Inflammatory macrophage treated with lipopolysaccharide for 1 hour (primary cell): ENCODE results near the gene BSN.
"Not testable (repeated sequence)": the region's sequence is repeated elsewhere in the genome, so short reads cannot be mapped to it uniquely, and the experiment has no call there.

Experiments used
- DNase-seq, 2 donors: peaks; one replicate each; pipeline ENCODE4 v3.0.0-alpha.2; 2020 to 2022

Gene BSN

DNA sequence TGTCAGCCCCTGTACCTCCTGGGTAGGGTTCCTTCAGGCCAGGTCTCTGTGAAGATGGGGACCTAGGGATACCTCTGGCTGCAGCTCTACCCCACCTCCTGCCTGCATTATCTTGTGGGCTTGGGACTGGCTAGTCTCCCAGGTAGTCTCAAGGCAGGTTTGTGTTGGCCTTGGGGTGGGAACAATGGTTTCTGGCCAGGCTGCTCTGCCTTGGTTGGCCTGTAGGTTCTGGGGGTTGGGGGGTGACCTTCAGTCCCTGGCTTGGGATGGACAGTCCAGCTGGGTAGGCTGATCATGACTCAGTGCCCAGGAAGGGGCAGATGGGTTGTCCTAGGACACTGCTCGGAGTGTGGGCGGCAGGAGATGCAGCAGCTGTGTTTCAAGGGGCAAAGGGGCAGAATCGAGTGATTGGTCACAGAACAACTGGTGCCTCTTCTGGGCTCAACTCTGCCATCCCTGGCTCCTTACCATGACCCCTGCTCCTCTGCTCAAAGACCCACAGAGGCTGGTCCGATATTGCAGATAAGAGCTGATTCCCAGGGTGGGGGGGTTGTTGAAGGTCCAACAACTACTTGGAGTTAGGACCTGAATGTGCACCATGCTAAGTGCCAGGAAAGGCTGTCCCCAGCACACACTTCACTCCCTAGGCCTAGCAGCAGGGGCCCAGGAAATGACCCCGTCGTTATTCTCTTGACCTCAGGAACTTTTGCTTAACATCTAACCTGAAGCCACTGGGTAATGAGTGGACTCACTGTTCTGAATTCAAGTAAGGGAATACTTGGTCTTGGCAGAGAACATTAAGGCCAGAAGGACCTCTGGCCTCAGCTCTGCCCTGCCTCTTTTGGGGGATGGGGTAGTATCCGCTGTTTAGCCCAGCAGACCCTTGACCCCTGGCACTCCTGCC is 18.1 kb upstream of the BSN start:
- no peak for DNase-seq

DNA sequence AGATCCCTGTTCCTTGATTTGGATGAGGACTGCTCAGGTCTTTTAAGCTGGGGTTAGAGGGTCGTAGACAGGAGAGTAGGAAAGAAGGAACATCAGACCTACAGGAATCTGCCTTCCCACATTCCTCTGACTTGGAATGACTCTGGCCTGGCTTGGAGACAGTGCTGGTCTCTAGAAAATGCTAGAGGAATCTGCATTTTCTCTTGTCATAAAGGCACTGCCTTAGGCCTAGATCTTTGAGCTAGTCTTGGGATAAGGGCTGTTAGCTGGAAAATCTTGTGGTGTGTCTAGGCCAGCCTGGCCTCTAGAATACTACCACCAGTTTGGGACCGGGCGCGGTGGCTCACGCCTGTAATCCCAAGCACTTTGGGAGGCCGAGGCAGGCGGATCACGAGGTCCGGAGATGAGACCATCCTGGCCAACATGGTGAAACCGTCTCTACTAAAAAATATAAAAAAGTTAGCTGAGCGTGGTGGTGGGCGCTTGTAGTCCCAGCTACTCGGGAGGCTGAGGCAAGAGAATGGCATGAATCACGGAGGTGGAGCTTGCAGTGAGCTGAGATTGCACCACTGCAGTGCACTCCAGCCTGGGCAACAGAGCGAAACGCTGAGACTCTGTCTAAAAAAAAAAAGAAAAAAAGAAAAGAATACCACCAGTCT is 17.3 kb upstream of the BSN start:
- DNase-seq = no peak

DNA sequence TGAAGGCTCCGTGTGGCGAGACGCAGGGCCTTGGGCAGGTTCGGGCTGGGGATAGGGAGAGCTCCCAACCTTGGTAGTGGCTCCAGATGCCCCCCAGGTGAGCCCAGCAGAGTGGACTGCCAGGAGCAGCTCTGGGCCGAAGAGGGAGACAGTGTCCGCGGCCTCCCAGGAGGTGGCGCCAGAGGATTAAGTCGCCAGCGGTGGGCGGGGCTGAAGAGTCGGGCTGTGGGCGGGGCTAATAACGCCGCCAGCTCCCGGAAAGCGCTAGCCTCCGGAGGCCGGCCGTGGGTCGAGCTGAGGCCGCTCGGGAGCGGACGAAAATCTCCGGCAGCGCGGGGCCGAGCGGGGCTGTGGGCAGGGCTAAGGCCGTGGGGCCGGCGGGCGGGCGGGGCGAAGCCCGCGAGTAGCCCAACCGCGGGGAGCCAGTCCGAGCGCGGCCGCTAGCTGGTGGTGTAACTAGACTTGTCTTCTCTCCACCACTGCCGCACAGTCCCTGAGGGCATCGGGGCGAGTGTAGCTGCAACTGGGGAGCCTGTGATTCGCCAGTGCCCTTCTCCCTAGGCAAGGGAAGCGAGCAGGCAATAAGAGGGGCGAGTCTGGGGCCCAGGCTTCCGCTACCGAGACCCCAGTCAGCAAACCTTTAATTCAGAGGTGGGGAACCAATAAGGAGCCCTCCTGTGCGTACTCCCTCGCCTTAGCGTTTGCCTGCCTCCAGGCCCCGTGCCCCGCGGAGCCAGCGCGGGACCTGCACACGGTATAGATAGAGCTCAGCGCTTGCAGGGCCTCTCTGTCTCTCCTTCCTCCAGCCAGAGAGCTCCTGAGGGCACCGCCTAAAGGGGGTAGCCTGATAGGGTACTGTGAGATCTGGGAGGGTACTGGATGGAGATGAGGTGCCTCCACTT is 14.4 kb upstream of the BSN start:
- DNase-seq = peak; percentile 93 to 99

DNA sequence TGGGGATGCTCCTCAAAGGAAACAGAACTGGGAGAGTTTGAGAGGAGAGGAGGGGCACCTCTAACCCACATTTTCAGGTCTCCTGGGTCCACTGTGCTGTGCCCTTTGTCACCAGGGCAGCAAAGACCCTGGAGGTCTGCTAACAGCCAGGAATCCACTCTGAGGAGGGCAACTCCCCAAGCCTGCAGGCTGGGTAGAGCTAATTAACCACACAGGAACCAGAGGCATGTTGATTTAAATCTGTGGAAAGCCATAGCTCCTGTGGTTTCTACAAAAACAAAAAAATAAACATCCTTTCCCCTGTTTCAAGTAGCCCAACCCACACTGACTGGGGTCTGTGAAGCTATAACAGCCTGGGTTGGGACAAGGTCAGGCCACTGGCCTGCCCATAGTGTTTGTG is 2.2 kb upstream of the BSN start:
- no peak for DNase-seq

DNA sequence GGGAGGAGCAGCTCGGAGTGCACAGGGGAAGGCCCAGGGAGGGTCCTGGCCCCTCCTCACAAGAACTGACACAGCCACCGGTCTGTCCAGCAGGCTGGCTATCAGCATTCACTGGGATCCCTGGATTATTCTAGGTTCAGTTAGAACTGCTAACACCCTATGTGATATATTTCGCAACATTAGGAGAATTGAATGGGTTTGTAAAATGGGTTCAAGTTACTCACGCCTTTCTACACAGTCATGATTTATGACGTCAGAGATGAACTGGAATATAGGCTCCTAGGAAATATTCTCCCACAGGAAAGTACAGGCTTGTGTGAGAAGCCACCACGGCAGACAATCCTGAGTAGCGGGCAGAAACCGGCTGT is 969 bp upstream of the BSN start:
- peak in 1 of 2 donors; percentile 1 for DNase-seq

DNA sequence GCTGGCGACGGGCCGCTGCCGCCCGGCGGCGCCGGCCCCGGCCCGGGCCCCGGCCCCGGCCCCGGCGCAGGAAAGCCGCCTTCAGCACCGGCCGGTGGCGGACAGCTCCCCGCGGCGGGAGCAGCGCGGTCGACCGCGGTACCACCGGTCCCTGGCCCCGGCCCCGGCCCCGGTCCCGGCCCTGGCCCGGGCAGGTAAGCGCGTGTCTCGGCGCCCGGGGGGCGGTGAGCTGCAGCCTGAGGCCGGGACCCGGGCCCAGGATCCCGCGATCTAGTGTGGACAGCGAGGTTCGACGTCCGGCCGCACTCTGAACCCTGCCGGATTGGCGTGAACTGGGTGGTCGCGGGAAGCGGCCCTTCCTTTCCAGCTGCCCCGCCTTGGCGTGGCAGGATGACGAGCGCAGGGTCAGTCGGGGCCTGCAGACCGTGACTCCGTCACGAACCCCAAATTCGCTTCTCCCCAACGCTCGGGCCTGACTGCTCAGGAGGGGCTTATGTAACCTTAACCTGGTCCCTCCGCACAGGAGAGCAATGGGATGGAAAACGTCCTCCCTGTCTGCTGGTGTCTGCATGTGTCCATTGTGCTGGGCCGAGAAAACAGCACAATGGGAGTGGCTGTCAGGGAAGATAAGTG is 472 bp downstream of the BSN start:
- DNase-seq = peak; percentile 10 to 46

DNA sequence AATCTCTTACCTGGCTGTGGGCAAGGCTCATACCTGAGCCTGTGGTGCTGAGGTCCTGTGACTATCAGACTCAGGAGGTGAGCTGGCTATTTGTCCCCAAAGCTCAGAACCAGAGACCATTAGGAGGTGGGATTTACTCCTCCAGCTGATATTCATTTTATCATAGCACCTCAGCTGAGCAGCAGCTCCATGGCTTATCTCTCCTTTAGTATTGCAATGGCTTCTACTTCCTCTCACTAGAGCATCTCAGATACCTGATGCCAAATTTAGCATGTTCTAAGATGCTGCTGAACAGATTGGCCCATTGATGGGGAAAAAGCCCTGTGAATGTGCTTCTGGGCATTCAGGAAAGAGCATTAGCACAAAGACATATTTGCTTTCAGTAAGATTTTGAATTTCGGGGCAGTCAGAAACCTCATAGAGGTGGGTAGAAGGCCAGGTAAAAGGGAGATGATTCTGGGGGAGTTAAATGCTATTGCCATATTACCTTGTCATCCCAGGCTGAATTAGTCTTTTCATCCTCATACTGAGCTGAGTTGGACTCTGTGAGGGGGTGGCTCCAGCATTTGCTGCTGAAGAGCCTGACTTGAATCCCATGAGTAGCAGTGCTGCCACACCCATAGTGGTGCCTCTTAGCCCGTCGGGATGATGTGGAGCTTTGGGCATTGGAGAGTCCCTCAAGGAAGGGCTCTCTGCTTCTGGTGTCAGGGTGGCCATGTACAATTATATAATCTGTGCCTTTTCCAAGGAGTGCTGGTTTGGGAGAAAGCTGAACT is 2.4 kb downstream of the BSN start:
- no peak for DNase-seq

DNA sequence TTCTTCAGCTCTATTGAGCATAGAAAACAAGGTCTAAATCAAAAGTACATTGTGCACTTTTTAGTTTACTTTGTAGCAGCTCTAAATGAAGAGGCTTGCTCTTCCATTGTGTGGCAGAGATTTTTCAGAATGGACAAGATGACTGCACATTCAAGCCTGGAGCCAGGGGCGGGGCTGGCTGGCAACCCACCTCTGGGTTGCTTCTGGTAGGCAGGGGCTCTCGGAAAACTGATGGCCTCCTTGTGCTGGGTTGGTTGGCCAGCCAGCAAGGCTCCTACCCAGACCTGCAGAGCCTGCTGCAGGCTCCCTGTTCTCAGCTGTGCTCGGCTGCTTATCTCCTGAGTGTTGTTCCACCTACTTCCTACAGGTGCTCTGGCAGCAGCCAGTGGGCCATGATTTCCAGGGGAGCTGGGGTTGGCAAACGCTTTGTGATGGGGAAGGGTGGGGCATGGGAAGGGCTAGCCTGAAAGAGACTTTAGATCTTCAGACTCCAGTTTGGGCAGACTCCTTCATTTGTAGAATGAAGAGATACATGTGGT is 8.8 kb downstream of the BSN start:
- DNase-seq = no peak

DNA sequence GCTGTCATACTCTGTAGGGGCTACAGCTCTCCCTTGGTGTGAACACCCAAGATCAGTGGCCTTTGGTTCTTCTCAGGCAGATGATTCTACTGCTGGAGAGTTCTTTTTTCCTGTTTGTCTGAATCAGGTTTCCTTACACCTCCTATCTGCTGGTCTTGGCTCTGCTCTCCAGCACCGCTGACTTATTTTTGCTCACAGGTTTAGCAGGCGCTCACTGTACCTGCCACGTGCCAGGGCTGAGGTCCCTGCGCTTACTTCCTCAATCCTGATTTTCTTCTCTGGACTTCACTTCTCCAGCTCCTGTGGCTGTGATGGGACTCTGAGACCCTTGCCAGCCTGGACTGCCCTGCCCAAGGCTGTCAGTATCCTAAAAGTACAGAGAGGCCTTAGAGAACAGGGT is 9.5 kb downstream of the BSN start:
- no peak for DNase-seq

DNA sequence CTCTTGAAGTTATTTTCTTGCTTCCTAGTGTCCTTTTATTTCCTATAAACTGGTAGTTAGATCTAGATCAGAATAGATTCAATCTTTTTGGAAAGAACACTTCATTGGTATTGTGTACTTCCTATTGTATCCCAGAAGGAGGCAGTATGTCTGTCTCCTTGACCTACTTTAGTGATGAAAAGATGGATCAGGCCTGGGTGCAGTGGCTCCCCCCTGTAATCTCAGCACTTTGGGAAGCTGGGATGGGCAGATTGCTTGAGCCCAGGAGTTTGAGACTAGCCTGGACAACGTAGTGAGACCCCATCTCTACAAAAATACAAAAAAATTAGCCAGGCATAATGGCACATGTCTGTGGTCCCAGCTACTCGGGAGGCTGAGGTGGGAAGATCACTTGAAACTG is 12.0 kb downstream of the BSN start:
- peak in 1 of 2 donors; percentile 3 for DNase-seq

DNA sequence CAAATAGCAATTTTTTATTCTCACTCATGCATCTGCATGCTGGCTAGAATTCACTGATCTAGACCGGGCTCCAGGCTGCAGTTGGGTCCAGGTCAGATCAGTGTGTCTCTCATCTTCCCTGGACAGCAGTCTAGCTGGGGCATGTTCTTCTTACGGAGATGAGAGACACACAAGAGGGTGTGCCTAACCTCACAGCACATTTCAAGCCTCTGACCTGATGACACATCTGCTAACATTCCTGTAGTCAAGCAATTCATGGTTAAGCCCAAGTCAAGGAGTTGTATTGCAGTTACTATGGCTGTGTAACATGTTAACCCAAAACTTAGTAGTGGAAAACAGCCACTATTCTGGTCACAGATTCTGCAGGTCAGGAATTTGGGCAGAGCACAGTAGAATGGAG is 13.1 kb downstream of the BSN start:
- no peak for DNase-seq

DNA sequence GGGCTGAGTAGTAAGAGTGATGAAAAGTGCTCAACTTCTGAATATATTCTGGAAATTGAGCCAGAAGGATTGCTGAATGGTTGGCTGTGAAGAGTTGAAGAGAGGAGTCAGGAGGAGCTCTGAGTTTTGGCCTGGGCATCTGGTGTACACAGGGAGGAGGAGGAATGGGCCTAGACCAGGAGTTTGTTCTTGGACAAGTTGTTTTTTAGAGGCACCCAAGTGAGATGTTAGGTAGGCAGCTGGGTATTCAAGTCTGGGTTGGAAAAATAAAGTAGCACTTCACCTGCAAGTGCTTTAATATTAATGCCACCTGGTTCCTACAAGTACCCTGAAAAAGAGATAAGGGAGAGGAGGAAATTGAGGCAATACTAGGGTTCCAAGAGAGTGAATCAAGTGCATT is 14.7 kb downstream of the BSN start:
- DNase-seq = no peak

DNA sequence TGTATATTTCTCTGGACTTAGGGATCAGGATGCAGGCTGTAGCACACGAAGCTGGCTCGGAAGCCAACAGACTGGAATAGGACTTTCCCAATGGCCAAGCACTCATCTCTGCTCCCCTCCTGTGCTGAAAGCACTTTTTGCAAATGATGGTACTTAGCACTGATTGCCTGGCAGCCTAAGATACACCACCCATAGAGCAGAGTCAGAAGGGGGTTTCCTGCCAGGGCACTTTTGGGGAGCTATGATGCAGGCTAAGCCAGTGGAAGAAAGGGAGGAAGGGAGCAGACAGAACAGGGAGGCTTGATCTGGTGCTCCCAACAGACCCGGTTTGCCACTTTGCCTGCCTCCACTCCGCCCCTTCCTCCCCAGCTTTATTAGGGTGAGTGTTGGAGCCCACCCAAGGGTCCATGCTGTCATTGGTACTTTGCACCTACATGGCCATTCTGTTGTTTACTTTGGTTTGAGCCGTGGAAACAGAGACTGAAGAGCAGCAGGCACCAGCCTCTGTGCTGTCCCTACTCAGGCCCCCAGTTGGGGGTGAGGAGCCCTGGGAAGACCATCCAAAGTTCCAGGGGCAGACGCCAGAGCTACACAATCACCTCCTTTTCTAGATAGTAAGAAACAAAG is 15.9 kb downstream of the BSN start:
- DNase-seq = no peak

DNA sequence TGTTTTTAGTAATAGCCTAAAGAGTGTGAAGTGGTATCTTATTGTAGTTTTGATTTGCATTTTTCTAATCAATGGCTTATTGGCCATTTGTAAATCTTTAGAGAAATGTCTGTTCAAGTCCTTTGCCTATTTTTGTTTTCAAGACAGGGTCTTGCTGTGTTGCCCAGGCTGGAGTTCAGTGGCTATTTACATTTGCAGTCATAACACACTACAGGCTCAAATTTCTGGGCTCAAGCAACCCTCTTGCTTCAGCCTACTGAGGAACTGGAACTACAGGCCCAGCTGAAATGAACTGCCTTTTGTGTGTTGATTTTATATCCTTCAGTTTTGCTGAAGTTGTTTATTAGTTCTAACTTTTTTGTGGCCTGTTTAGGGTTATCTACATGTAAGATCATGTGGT is 27.9 kb downstream of the BSN start:
- DNase-seq = no peak

DNA sequence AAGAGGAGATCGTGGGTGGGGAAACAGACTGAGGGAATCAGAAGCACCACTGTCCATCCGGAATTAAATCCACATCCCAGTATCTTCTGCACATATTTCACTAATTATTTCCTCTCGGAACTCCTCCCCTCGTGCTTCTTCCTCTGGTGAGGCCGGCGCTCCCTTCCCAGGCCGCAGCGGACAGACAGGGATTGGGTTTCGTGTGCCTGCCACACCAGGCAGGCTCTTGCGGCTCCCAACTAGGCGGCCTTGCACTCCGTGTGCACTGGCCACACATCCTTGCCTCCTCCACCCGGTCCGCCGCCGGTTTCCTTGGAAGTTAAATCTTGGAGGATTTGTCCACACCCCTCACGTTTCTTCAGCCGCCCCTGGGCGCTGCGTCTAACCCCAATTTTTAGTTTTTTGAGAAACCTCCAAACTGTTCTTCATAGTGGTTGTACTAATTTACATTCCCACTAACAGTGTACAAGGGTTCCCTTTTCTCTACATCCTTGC is 31.0 kb downstream of the BSN start:
- DNase-seq = not testable (repeated sequence)

DNA sequence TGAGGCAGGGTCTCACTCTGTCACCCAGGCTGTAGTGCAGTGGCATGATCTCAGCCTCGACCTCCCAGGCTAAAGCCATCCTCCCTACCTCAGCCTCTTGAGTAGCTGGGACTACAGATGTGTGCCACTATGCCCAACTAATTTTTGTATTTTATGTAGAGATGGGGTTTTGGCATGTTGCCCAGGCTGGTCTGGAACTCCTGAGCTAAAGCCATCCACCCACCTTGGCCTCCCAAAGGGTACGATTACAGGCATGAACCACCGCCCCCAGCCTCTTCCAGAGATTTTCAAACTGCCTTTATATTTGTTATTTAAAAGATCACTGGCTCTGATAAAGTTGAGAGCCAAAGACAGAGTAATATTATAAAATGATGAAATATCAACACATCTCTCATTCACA is 37.3 kb downstream of the BSN start:
- no peak for DNase-seq

DNA sequence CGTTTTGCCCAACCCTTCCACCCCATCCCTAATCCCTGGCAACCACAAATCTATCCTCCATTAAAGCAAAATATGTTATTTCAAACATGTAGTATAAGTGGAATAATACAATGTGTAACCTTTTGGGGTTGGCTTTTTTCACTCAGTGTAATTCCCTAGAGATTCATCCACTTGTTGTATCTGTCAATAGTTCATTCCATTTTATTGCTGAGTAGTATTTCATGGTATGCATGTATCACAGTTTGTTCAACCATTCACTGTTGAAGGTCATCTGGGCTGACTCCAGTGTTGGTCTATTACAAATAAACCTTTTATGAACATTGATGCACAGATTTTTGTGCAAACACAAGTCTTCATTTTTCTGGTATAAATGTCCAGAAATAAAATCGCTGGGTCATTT is 38.8 kb downstream of the BSN start:
- DNase-seq = no peak

DNA sequence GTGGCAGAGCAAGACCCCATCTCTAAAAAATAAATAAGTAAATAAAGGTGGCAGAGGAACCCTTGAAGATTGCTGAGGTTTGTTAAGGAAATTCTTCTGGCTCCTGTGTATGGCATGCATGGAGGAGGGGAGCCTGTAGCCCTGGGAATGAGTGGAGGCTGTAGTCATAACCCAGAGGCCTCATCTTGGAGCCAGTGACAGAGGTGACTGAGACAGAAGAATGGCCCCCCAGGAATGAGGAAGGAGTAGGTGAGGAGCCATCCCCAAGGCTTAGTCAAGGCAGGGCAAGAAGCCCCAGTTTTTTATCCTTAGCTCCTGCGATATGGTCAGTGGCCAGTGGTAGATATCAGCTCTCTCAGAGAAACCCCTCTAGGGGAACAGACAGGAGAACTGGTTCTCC is 46.5 kb downstream of the BSN start:
- no peak for DNase-seq

DNA sequence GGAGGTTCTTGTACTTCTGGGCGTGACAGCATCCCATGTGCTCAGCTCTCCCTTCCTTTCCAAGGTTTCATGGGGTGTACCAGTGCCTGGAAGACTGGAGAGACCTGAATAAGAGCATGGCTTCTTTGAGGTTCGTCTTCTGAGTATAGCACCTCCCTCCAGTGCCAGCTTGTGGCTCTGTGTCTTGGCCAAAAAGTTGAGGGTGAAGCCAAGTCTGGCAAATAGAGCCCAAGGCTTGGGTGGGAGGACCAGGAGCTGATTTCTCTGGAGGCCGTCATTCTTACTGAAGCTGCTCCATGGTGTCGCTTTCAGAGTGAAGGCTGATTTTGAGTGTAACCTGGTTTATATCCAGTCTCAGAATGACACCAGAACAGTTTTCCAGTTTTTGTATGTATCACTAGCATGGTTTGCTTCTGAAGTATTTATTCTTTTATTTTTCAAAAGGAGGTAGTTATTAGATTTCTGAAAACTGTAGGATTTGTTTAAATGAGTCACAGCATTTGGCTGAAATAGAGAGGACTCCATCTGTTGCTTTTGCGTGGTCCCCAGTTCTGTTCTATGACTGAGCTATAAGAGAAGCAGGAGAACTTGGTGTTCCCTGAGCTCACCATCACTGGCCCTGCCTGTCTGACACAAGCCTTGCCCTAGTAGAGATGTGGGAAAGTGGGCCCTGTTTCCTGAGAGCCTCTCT is 47.2 kb downstream of the BSN start:
- no peak for DNase-seq

DNA sequence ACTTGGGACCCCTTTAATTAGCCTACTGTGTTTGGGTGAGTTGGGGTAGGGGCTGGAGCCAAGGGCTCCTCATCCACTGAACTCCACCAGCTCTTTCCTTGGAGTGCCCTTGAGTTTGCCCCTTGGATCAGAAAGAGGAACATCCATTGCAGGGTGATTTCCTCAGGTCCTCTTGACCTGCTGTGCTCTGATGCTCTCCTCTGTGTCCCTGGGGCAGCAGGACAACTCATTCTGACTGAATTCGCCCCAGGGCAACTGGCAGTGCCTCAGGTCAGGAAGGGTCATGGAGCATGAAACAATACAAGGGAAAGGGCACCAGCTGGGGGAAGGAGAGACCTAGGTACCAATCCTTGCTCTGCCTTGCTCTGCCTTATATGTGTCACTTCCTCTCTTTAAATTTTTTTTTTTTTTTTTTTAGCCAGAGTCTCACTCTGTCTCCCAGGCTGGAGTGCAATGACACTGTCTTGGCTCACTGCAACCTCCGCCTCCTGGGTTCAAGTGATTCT is 47.8 kb downstream of the BSN start:
- no peak for DNase-seq
